ENCODE results near the gene ZBTB12.

GRCh38 chr6:31880616-31881015 lies 21.3 kb downstream of the ZBTB12 start:
- TF ChIP-seq CTCF (tag by site-specific recombination; IDR thresholded peaks at IDR 0.05) (no peak), ZNF707 (tag by site-specific recombination; IDR thresholded peaks at IDR 0.05) (no peak), ZNF138 (tag by site-specific recombination; IDR thresholded peaks at IDR 0.05; ENCODE audit: borderline replicate concordance) (no peak)
